ENCODE data around the gene COMT.

DNA sequence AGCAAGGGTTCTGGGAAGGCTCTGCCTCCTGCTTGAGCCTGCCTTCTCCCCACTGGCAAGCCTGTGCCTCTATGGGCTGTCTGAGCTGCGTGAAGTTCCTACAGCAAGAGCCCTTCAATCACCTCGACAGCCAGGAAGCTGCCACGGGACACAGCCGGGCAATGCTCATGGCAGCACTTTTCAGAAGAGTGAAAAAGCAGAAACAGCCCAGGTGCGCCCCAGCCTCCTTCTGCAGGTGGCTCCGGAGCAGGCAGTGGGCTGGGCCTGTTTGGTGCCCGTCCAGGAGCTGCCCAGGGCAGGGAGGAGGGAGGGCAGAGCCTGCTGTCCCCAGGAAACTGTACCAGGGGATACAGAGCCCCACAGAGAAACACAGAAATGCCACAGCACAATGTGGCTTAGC lies 24.6 kb upstream of the COMT start:
- TF ChIP-seq POLR2A (IDR thresholded peaks at IDR 0.05) = no peak
- TF ChIP-seq EP300 (IDR thresholded peaks at IDR 0.05) = no peak
- TF ChIP-seq, protein P1, sequence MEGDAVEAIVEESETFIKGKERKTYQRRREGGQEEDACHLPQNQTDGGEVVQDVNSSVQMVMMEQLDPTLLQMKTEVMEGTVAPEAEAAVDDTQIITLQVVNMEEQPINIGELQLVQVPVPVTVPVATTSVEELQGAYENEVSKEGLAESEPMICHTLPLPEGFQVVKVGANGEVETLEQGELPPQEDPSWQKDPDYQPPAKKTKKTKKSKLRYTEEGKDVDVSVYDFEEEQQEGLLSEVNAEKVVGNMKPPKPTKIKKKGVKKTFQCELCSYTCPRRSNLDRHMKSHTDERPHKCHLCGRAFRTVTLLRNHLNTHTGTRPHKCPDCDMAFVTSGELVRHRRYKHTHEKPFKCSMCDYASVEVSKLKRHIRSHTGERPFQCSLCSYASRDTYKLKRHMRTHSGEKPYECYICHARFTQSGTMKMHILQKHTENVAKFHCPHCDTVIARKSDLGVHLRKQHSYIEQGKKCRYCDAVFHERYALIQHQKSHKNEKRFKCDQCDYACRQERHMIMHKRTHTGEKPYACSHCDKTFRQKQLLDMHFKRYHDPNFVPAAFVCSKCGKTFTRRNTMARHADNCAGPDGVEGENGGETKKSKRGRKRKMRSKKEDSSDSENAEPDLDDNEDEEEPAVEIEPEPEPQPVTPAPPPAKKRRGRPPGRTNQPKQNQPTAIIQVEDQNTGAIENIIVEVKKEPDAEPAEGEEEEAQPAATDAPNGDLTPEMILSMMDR (IDR thresholded peaks at IDR 0.05) = no peak
- TF ChIP-seq POLR2AphosphoS5 (IDR thresholded peaks at IDR 0.05) = no peak
